Body of pancreas (tissue), 4 donors: ENCODE data around the gene WDR46.

ENCODE experiments used
- CTCF ChIP-seq, 7 experiments: fragments of 450-650 bp in 4 of 7; fragments of 200-600 bp in 3 of 7; sonication (generic) in 3 of 7; IDR thresholded peaks; one replicate each; pipeline ENCODE4 v1.5.1; 2016 to 2019; ENCODE audit warnings: antibody characterized with exemption in 7 of 7
- POLR2A ChIP-seq, 3 donors: fragments of 450-650 bp; IDR thresholded peaks; one replicate each; pipeline ENCODE4 v1.6.1; 2016; ENCODE audit warnings: antibody characterized with exemption in 3 of 3, mild to moderate bottlenecking in 2 of 3

DNA sequence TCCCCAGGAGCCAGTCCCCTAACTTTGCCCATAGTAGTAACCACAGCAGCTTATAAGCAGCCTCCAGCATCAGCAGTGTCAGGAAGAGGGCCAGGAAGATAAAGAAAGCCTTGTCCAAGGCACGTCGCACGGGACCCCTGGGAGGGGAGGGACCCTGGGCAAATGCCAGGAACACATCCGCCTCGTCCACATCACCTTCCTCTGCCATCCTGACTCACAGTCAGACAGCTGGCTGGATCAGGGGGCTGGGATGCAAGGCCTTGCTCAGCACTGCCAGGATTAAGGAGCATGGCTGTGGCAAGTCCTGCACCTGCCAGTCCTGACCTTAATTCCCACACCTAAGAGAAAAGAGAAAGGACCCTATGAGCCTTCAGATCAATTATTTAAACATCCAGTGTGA lies 40.0 kb upstream of the WDR46 start:
- TF ChIP-seq POLR2A (IDR thresholded peaks at IDR 0.05) (no peak), CTCF (IDR thresholded peaks at IDR 0.05) (no peak)
